GOT3 (cell line): Measurements from ENCODE around the gene GLCE.

Experiments
- DNase-seq: peaks from one replicate; lab custom pipeline; 2025; ENCODE audit warnings: mixed read lengths; lab: John Stamatoyannopoulos, UW

Gene GLCE

DNA sequence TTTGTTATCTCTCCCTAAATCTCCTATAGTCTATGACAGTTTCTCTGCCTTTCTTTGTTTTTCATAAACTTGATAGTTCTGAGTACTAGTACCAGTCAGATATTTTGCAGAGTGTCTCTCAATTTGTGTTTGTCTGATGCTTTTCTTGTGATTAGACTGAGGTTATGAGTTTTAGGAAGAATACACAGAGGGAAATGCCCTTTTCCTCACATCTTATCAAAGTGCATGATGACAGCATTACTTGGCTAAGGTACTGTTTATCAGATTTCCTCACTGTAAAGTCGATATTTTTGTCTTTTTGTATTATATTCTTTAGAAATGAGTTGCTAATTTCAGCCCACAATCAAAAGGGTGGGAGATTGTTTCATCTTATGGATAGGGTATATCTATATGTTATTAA, 45.6 kb downstream of the GLCE start:
- DNase-seq = no peak

DNA sequence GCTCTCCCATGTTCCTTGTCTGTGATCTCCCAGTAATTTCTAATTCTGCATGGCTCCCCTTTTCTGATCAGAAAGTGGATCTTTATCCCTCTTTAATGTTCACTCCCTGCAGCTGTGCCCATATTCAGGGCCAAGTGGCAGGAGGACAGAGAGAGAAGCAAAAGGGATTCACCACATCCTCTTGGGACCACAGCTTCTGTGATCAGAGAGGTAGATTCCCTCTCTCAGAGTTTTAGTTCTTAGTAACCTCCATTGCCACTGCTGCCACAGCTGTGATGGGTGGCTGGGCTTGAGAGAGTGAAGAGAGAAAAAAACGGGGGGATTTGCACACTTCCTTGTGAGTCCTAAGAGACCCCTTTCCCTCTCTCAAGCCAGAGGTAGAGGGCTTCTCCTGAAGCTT, 49.2 kb downstream of the GLCE start:
- no peak for DNase-seq

DNA sequence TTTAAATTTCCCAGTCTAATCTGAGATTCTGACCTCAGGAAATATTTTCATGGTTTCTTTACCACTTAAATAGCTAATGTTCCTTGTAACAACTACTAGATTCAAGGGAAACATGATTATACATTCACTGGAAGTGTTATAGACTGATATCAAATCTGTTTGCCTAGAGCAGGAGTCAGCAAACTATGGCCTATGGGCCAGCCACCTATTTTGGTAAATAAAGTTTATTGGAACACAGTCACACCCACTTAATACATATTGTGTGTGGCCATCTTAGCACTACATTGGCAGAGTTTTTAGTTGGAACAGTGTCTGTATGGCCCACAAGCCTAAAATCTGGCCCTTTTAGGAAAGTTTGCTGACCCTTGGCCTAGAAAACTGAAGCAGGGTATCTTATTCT, 50.1 kb downstream of the GLCE start:
- no peak for DNase-seq

DNA sequence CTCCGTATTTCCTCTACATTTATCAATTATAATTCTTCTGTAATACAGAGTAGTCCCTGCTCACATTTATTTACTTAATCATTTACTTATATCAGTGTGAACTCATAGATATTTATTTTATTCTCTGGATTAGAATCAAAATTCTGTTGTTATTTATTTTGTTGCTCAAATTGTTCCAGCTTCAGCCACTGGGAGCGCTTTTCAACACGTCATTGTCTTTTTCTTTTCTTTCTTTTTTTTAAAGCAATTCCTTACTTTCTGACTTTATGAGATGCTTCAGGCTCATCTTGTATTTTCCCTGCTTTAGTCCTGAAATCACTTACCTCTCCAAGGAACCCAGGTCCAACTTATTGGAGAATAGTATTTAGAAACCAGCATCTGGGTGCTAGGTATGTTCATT, 53.4 kb downstream of the GLCE start:
- DNase-seq = no peak

DNA sequence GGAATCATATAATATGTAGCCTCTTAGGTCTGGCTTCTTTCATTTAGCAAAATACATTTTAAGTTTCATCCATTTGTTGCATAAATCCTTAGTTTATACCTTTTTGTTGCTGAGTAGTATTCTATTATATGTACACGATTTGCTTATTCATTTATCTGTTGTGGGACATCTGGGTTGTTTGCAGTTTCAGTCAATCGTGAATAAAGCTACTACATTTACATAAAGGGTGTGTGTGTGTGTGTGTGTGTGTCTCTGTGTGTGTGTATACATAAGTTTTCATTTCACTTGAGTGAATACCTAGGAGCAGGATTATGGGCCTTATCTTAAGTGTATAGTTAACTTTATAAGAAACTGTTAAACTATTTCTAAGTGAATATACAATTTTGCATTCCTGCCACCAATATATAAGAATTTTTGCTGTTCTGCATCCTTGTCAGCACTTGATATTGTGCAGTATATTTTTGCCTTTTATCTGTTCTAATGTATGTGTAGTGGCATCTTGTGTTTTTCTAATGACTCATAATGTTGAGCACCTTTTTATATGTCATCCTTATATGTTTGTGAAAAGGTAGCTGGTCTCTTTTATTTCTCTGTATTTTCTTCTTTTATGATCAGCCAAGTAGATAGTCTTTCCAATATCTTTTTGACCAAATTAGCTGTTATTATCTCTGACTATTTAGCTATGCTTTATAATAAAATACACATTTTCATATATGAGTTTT, 55.0 kb downstream of the GLCE start:
- DNase-seq = no peak

DNA sequence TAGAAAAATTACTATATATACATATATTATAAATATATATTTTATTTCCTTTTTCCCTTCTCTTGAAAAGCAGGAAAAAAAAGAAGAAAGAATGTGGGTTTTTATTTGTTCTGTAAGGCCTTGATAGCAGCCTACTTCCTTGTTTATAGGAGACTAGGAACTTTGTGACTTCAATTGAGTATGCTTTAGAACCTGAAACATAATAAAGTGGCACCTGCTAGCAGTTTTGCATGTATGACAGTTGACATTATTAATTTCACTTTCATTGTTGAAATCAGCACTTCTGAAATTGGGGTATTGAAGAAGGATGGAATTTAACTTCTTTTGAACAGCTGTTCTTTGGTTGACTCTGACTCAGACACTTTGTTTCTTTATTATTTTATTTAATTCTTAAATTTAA, 56.9 kb downstream of the GLCE start:
- no peak for DNase-seq

DNA sequence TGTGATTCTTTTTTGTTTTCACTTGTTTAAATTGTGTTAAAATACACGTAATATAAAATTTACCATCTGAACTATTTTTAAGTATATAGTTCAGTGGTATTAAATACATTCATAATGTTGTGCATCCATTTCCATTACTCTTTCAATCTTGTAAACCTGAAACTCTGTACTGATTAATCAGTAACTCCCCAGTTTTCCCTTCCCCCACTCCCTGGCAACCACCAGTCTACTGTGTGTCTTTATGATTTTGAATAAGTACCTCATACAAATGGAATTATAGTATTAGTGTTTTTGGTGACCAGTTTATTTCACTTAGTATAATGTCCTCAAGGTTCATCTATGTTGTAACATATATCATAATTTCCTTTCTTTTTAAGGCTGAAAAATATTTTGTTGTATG, 59.3 kb downstream of the GLCE start:
- DNase-seq = no peak

DNA sequence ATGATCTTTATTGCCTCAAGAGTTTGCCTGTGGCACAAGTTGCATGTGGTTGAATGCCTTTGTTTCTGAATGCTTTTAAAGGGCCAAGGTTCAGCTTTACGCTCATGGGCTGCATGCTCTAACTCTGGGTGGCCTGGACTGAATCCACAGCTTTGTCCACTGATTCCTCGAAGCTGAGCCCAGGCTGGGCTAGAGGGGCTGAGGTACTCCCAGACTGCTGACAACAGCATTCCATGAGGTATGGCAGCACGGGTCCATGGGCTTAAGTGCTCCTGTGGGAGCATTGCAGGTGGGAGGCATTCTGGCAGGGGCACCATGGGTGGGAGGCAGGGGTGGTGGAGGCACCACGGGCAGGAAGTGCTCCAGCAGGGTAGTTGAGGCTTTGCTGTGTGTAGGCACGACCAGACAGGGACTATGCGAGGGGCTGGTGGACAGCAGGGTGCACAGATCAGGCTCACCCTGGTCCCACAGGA, 61.6 kb downstream of the GLCE start:
- DNase-seq = no peak

DNA sequence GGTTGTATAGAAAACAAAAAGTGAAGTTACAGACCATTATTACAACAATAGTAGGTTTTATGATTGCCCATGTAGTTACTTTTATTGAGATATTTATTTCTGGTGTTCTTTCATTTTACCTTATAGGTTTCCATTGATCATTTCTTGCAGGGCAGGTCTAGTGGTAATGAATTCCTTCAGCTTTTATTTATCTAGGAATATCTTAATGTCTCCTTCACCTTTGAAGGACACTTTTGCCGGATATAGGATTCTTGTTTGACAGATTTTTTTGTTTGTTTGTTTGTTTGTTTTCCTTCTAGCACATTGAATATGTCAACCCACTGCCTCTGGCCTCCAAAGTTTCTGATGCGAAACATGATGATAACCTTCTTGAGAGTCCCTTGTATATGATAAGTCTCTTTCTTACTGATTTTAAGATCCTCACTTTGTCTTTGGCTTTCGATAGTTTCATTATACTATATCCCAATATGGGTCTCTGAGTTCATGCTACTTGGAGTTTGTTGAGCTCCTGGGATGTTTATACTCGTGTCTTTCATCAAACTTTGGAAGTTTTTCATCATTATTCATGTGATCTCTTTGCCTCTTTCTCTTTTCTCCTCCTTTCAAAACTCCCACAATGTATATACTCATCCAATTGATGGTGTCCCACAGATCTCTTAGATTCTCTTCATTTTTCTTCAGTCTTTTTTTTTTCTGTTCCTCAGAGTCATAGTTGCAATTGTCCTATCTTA, 62.8 kb downstream of the GLCE start:
- DNase-seq = no peak

DNA sequence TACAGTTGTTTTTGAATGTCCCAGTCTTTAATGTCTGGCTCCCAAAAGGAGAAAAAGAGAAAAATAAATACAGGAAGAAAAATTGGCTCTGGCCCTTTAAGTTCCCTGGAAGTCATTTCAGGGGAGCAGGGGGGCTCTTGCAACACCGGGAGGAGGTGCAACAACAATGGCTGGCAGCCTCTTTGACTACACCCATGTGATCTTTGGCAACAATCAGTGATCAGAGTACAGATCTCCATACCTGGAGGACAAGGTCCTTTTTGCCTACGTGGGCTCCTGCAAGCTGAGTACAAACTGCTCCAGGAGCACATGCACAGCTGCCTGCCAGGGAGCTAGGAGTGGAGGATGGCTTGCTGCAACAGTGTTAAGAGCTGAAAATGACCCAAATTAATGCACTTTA, 63.9 kb downstream of the GLCE start:
- DNase-seq = no peak

DNA sequence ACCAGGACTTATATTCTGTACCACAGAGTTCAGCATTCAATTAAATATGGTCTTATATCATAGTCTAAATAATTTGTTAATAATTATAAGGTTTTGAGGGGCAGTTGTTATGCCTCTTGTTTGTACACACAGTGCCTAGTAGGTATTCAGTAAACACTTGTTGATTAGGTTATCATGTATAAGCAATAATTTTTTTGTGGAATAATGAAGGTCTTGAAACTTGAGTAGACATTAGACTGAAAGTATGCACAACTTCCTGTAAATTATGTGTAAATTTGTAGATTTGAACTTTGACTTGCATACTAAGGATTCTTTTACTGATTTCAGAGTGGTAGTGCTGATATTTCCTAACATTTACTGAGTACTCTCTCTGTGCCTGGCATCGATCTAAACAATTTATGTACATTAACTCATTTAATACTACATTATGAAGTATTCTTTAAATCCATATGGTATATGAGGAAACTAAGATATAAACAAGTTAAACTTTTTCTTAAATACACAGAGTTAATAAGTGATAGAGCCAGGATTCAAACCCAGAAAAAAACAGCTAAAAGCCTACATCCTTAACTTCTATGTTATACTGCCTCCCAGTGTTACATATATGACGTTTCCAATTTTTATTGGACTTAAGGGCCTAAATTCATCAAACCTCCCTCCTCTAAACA, 65.1 kb downstream of the GLCE start:
- no peak for DNase-seq

DNA sequence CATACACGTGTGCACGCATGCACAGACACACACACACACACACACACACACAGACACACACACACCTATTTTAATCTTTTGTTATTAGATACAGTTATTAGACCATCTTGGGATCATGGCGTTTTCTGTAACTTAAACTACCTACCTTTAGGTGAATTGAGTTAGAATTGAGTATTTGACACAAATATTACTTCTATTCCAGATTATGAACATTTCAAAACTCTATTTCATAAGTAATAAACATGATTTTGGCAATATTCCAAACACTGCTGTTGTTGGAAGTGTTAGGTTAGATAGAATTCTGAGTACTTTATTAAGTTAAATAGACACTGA, 65.6 kb downstream of the GLCE start:
- DNase-seq = no peak

DNA sequence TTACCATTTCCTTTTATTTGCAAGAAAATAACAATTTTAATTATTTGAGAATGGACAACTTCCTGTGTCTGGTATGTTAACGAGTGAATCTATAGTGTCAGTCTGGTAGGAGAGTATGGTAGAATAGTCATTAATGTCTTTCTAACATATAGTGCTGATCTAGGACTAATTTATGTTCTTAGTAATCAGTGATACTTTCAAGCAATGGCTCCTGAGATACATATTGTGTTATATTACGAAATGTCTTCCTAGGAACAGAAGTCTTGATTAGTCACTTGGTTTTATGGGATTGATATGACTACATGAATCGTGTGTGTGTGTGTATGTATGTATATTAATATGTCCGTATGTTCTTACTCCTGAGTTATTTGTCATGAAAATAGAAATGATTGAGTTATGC, 71.7 kb downstream of the GLCE start:
- DNase-seq = no peak

DNA sequence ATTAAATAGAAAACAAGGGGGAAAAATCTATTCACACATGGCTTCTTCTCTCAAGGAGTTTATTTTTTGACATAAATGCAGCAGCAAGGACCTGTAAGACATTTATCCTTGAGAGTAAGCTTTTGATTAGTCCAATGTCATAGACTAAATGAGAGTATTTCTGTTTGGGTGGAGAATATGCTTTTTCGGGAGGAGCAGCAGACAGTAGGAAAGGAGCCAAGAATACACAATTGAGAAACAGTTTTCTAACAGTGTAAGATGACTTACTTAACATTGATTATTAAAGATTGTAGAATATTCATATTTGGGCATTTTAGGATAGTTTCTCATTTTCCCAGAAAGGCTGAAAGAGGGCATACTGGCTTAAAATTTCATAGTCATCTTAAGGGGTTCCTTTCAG, 72.3 kb downstream of the GLCE start:
- DNase-seq = no peak

DNA sequence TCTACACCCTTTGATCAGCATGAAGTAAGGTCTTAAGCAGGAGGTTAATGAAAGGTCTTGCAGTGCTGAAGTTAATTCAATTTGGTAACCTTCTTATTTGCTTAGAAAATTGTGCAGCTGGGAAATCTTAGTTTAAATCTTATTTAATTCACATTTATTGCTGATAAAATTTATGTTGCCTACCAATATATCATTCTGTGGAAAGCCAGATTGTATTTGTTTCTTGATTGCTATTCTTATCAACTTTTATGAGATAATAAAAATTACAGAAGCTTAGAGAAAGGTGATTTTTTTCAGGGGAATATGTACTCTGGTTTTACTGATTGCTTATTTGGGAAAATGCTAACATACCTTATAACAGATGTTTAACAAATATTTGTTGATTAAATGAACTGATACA, 74.2 kb downstream of the GLCE start:
- no peak for DNase-seq

DNA sequence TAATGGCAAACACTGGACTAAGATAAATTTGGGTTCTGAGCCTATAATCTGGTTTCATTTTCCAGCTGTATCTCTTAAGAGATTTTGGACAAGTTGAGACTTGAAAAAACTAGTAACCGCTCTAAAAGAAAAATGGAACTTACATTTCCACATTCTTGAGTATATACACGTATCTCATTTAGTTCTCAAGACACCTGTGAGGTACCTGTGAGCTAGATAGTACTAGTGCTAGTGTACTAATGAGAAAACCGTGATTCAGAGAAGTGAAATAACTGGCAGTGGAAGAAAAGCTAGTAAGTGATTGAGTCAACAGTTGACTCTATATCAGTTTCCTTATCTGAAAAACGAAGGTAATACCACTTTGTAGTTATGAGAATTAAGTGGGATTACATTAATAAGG, 76.1 kb downstream of the GLCE start:
- DNase-seq = no peak

DNA sequence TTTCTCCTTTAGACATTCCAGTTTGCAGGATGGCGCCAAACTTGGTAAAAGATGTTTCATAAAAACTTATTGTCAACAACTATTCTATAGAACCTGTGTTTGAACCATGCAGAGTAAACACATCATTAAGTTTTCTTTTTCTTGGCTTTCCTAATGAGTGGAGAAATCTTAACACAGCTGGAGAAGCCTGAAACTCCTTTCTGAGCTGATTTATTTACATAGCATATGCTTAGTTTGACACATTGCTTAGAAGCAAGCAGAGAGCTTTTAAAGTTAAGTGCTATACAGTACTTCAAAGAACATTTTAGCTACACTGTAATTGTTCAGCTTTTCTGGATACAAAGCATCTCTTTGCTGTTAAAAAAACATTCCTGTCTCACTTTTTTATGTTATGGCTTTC, 77.3 kb downstream of the GLCE start:
- DNase-seq = no peak

DNA sequence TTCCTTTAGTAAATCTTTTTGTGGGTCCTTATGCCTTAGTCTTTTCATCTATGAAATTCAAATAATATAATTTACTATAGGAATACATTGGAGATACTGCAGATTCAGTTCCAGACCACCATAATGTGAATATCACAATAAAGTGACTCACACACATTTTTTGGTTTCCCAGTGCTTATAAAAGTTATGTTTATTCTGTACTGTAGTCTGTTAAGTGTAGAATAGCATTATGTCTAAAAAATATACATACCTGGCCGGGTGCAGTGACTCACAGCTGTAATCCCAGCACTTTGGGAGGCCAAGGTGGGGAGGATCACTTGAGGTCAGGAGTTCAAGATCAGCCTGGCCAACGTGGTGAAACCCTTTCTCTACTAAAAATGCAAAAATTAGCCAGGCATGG, 84.4 kb downstream of the GLCE start:
- no peak for DNase-seq

DNA sequence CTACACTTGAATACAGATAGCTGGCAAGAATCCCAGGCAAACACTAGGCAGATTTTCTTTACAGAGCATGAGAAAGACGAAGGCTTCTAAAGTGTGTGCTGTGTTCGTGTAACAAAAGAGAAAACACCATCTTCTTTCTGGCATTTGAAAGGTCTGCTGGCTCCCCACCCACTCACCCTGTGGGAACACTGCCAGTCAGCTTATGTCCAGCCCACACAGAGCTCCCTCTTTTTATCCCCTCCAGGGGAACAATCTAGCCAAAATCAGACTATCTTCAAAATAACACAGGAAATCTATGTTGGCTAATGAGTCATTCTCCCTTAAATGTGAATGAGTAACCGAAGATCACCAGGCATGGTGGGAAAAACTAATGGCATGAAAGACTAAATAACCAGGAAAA, 92.7 kb downstream of the GLCE start:
- no peak for DNase-seq

DNA sequence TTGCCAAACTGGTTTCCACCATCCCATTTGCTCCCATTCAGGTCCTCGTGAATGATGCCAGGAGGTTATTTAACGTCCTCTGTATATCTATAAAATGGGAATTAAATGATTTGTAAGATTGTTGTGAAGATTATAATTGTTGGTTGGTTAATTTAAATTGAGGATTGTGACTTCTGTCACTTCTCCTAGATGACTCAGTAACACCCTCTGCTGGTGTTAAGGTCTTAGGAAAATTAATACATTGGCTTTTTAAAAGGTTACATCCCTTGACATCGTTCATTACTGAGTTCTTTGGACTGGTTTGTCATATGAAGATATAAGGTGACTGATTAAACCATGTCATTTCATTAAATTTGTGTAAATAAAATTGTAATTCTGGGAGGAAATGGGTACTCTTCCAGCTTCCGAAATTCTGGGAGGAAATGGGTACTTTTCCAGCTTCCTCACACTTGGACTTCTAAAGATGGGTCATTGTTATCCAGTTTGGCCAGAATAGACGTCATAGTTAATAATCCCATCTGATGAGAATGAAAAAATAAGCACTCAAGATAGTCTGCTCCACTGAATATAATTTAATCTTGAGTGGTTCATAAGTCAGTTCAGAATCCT, 105.0 kb downstream of the GLCE start:
- no peak for DNase-seq

DNA sequence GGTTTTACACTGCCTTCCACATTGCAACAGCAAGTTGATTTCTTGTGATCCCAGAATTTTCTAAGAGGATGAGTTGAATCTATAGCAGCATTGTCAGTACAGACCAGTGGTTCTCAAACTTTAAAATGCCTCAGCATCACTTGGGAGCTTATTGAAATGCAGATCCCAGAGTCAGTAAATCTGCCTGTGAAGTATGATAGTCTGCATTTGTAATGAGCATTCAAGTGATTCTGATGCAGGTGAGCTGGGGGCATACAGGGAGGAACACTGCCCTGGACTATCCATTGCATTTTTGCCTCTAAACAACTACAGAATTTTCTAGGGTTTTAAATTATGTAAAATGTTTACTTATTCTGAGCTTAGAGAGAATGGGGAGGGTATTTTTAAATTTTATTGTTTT, 110.8 kb downstream of the GLCE start:
- DNase-seq = no peak

DNA sequence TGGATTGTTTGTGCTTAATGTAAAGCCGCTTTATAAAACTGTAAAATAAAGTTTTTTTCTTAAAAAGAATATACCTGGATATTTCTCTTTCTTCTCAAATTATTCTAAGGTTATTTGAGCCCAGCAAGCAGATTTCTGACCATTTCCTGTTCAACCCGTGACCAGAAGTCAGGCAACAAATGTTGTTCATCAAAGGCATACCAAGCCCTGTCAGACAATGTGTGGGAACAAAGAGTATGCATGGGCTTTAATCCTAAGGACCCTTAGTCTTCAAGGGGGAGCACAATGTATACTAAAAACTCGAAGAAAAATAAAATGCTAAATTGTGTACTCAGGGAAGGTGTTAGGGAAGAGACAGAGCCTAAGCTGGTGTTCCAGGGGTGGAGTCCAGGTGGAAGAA, 111.7 kb downstream of the GLCE start:
- DNase-seq = no peak

DNA sequence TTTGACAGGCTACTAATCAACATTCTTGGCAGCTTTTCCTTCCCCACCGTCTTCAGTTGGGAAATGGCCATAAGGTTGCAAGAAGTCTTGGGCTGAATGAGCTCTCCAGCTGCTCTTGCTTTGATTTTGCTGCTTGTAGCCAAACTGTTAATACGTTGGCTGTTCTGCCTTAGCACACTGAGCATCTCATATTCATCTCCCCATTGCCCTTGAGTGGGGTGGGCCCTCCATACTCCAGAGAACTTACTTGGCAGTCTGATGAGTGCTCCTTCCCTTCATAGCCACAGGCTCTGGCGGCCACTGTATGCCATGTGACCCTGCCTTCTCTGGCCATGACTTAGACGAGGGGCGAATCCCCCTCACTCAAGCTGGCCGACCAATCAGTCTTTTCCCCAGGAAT, 112.5 kb downstream of the GLCE start:
- no peak for DNase-seq
